ENCODE results near the gene BZW1.
A peak's percentile ranks its signal among the peaks of the same experiment; 100 is the strongest.
"Not testable (repeated sequence)": the region's sequence is repeated elsewhere in the genome, so short reads cannot be mapped to it uniquely, and the experiment has no call there.

The BZW1 gene

DNA sequence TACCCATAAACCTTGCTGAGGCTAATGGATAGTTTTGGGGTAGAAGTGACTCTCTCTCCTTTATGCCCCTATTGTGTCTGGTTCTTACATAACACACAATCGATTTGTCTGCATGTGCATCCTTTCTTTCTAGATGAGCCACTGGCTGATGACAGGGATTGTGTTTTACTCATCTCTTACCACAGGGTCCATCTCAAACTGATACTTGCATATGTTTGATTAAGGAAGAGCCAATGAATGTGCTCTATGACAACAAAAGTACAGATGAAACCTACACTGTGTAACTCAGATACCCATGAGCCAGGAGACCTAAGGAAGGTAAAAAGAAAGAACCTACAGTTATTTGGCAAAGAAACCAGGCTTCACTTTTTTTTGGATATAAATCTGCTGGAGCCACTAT, 13.2 kb upstream of the BZW1 start:
- H3K4me3 ChIP-seq (ENCODE audit: low read length): no peak overlapping the region
- no peak for DNase-seq (ENCODE audit: low read depth)
- TF ChIP-seq CTCF (IDR thresholded peaks at IDR 0.05; ENCODE audit: insufficient read depth, low read depth, low read length, missing control alignments): no peak

DNA sequence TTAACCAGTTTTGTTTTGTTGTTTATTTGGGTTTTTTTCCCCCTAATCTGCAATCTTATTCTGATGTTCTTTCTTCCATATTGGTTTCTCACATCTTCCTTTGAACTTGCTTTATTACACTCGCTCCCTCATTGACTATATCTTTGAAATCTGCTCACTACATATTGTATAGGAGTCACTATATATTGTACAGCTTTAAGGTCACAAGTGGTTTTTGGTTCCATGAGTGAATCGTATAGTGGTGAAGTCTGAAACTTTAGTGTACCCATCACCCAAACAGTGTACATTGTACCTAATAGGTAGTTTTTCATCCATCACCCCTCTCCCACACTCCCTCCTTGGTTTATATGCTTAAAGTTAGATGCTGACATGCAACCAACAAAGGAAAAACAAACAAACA, 11.3 kb upstream of the BZW1 start:
- DNase-seq (ENCODE audit: low read depth): no peak
- TF ChIP-seq CTCF (IDR thresholded peaks at IDR 0.05; ENCODE audit: insufficient read depth, low read depth, low read length, missing control alignments): no peak

DNA sequence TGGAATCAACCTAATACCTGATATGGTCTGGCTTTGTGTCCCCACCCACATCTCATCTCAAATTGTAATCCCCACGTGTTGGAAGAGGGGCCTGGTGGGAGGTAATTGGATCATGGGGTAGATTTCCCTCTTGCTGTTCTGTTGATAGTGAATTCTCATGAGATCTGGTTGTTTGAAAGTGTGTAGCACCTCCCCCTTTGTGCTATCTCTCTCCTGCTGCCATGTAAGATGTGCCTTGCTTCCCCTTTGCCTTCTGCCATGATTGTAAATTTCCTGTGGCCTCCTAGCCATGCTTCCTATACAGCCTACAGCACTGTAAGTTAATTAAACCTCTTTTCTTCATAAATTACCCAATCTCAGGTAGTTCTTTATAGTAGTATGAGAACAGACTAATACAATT, 10.3 kb upstream of the BZW1 start:
- not testable (repeated sequence) for DNase-seq (ENCODE audit: low read depth); H3K4me3 ChIP-seq (ENCODE audit: low read length)

More for the DNA sequence above, 11.3 kb upstream of the BZW1 start:
- H3K4me3 ChIP-seq (ENCODE audit: low read length): no peak overlapping the region

DNA sequence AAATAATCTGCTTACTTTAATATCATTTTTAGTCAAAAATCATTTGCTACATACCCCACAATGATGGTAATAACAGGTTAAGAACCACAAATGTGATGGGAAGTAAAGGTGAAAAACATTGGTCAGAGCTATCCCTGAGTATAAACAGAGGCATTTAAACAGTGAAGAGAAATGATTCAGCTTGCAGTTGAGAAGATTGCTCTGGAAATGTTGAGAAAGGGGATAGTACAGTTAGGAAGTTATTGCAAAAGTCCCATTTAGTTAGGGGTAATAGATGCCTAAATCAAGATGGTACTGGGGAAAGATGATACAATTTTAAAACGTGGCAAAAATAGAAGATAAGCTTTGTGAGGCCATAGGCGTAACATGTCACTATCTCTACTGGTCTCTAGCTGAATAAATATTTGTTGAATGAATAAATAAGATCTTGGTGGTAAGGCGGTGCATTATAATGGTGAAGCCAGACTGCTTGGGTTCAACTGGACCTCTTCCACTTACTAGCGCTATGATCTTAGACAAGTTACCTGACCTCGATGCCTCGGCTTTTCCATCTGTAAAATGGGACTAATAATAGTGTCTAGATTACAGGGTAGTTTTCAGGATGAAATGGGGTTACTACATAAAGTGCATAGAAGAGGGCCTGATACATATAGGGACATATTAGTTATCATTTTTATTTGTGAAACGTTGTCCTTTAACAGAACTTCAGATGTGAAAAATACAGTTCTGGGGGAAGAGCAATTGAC, 2.0 kb upstream of the BZW1 start:
- H3K4me3 ChIP-seq (ENCODE audit: low read length): no peak overlapping the region
- no peak for DNase-seq (ENCODE audit: low read depth)
- no peak for TF ChIP-seq CTCF (IDR thresholded peaks at IDR 0.05; ENCODE audit: insufficient read depth, low read depth, low read length, missing control alignments)

GRCh38 chr2:200810252-200810997, 1.3 kb upstream of the BZW1 start:
- peak; percentile 63 for DNase-seq (ENCODE audit: low read depth)
- no peak for TF ChIP-seq CTCF (IDR thresholded peaks at IDR 0.05; ENCODE audit: insufficient read depth, low read depth, low read length, missing control alignments)
- H3K4me3 ChIP-seq (ENCODE audit: low read length): peak overlapping the region; percentile 83

- no peak for TF ChIP-seq CTCF (IDR thresholded peaks at IDR 0.05; ENCODE audit: insufficient read depth, low read depth, low read length, missing control alignments)
- DNase-seq (ENCODE audit: low read depth): no peak
- H3K4me3 ChIP-seq (ENCODE audit: low read length): peak overlapping the region; percentile 83
These were observed 745 bp upstream of the BZW1 start for GRCh38 chr2:200810998-200811332.

- TF ChIP-seq CTCF (IDR thresholded peaks at IDR 0.05; ENCODE audit: insufficient read depth, low read depth, low read length, missing control alignments): peak; percentile 52
- H3K4me3 ChIP-seq (ENCODE audit: low read length): peak overlapping the region; percentile 83
- DNase-seq (ENCODE audit: low read depth): peak; percentile 72
These were observed 662 bp downstream of the BZW1 start for GRCh38 chr2:200812122-200813022.
